Naive thymus-derived CD4-positive, alpha-beta T cell (primary cell): ENCODE results near the gene PRKCA. TPM values are rescaled to one million over a fixed set of nuclear protein-coding genes. Genes with fewer than 3 reads are reported as not detected.
"Not testable (repeated sequence)": the region's sequence is repeated elsewhere in the genome, so short reads cannot be mapped to it uniquely, and the experiment has no call there.

Experiments
- ATAC-seq: fragments of 150-1000 bp; cut with Tn5 transposase; 2 replicates; pipeline ENCODE4 v1.10.0; 2021; ENCODE audit warnings: mild to moderate bottlenecking, moderate library complexity
- CTCF ChIA-PET: fragments of 350-600 bp; sonication (Branson Sonifier 250); formaldehyde crosslinking; loops from one replicate; lab custom pipeline; 2021; ENCODE audit warnings: antibody characterized with exemption; lab: Charles Lee
- POLR2A ChIA-PET: fragments of 350-600 bp; sonication (Branson Sonifier 250); formaldehyde crosslinking; loops from one replicate; lab custom pipeline; 2021; ENCODE audit warnings: antibody characterized with exemption, inconsistent platforms; lab: Charles Lee
- DNase-seq, 9 donors: peaks; one replicate each; pipeline versions ENCODE4 v3.0.0 to v3.0.0-alpha.2; 2020 to 2022; ENCODE audit warnings: mixed read lengths in 1 of 9
- H3K27ac ChIP-seq: one replicate; pipeline ENCODE4 v1.7.0; 2013; ENCODE audit warnings: mild to moderate bottlenecking, low read depth, low read length, moderate library complexity
- H3K27me3 ChIP-seq, 2 donors: one replicate each; pipeline ENCODE4 v1.7.0; 2013; ENCODE audit warnings: low read length in 2 of 2, mild to moderate bottlenecking in 2 of 2, moderate library complexity in 2 of 2; ENCODE audit not compliant: control insufficient read depth in 2 of 2, insufficient read depth in 2 of 2
- H3K36me3 ChIP-seq, 3 experiments: 1 replicate in 2 of 3; 2 replicates in 1 of 3; pipeline ENCODE4 v1.7.0; 2013; ENCODE audit warnings: low read length in 3 of 3, mild to moderate bottlenecking in 3 of 3, moderate library complexity in 1 of 3; ENCODE audit not compliant: insufficient read depth in 3 of 3, control insufficient read depth in 2 of 3
- H3K4me1 ChIP-seq, 2 donors: one replicate each; pipeline ENCODE4 v1.7.0; 2013; ENCODE audit warnings: low read length in 2 of 2, mild to moderate bottlenecking in 2 of 2, moderate library complexity in 1 of 2; ENCODE audit not compliant: control insufficient read depth in 2 of 2, insufficient read depth in 2 of 2
- H3K4me3 ChIP-seq: 2 replicates; pipeline ENCODE4 v1.7.0; 2013; ENCODE audit warnings: mild to moderate bottlenecking, low read length
- H3K9me3 ChIP-seq, 3 experiments: 1 replicate in 2 of 3; 2 replicates in 1 of 3; pipeline ENCODE4 v1.7.0; 2013; ENCODE audit warnings: low read length in 3 of 3; ENCODE audit not compliant: control insufficient read depth in 2 of 3
- H3K27ac Mint-ChIP-seq, 9 donors: one replicate each; pipeline ENCODE4 v1.8.0; 2020 to 2022; ENCODE audit warnings: mixed read lengths in 9 of 9, mild to moderate bottlenecking in 8 of 9, moderate library complexity in 5 of 9, inconsistent platforms in 2 of 9
- H3K27me3 Mint-ChIP-seq, 5 donors: one replicate each; pipeline ENCODE4 v1.8.0; 2021 to 2022; ENCODE audit warnings: mixed read lengths in 5 of 5, mild to moderate bottlenecking in 1 of 5
- H3K36me3 Mint-ChIP-seq, 5 donors: one replicate each; pipeline ENCODE4 v1.8.0; 2020 to 2022; ENCODE audit warnings: mixed read lengths in 5 of 5, mild to moderate bottlenecking in 3 of 5, inconsistent platforms in 1 of 5
- H3K4me1 Mint-ChIP-seq, 7 donors: one replicate each; pipeline ENCODE4 v1.8.0; 2020 to 2022; ENCODE audit warnings: mixed read lengths in 7 of 7, mild to moderate bottlenecking in 3 of 7, inconsistent platforms in 1 of 7
- H3K4me3 Mint-ChIP-seq, 10 donors: one replicate each; pipeline ENCODE4 v1.8.0; 2020 to 2022; ENCODE audit warnings: mild to moderate bottlenecking in 10 of 10, mixed read lengths in 10 of 10, moderate library complexity in 6 of 10, inconsistent platforms in 2 of 10
- H3K9me3 Mint-ChIP-seq, 11 donors: one replicate each; pipeline ENCODE4 v1.8.0; 2020 to 2022; ENCODE audit warnings: mixed read lengths in 11 of 11, mild to moderate bottlenecking in 4 of 11, inconsistent platforms in 1 of 11, moderate library complexity in 1 of 11
- intact Hi-C, 2 donors: fragments of 100-400 bp; cut with micrococcal nuclease; formaldehyde crosslinking; loops; one replicate each; pipeline ENCODE4 v1.15.1; 2023
- polyA plus RNA-seq, 2 donors: library from polyadenylated mRNA; unstranded; fragments of 300-500 nt; fragmentation: Illumina TruSeq; gene quantifications; one replicate each; pipeline ENCODE4 v1.2.3, GENCODE V29; 2021
- total RNA-seq, 6 experiments: library from RNA in 5 of 6; stranded (reverse) in 5 of 6; gene quantifications; 1 replicate in 5 of 6; 2 replicates in 1 of 6; pipeline ENCODE4 v1.2.3 and lab custom pipeline; 2021 to 2026

The PRKCA gene
- 100 to 1,000 TPM in 4 of 5 experiments, 10 to 100 TPM in 1; 94.1 to 186 (median 154) TPM for total RNA-seq
- polyA plus RNA-seq, result 1 to 10 TPM; 4.1 to 4.9 TPM
- 225 reads per million, percentile 94 among the genes with 10 or more reads in this experiment for total RNA-seq (lab: John Stamatoyannopoulos, UW)

DNA sequence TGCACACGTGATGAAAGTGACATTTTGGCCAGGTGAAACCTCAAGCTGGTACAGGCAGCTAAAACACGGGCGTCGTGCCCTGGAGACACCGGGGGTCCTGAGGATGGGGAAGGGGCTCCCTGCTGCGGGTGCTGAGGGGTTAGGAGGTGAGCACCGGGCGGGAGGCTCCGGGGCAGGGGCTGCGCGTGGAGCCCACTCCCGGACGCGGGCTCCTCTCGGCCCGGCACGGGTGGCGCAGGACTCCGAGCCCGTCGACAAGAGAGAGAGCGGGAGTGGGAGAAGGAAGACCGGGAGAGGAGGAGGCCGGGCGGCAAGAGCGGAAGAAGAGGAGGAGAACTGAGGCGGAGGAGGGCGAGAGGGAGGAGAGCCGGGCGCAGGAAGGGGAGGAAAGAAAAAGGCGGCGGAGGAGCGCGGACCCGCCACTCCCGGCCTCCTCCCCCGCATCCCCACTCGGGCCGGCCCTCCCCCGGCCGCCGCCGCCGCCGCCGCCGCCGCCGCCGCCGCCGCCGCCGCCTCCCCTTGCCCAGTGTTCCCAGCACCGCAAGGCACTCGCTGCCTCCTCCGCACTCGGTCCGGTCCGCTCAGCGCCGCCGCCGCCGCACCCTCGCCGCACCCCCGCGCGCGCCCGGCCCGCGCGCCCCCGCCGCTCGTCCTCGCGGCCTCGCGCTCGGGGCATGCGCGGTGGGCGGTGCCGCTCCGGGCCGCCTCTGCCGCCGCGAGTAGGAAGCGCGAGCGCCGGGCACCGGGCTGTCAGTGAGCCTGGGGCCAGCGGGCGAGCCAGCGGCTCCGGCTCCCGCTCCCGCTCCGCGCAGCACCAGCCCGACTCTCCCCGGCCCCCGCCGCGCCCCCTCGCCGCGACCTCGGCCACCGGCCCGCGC lies at the start of gene PRKCA:
PRKCA (plus strand) TSS at position 750 of the 878 bp plus-strand sequence.
- H3K4me1 Mint-ChIP-seq, result peaks cover 29 to 69% (median 60%) of the 10 kb centered on the region in 7 donors
- ChIA-PET CTCF (interaction anchor here (0.6 to 0.7 kb wide), 2 partner anchors 37 to 115 kb away, joined by 3 read pairs; no protein-coding TSS in a partner anchor), POLR2A (interaction anchor here (0.5 to 4.6 kb wide), 13 partner anchors 8 to 313 kb away, joined by 3 to 22 read pairs (median 5); no protein-coding TSS in a partner anchor)
- H3K36me3 Mint-ChIP-seq, result peaks cover 6 to 26% (median 13%) of the 10 kb centered on the region in 5 donors
- peak within 1 kb of the TSS; percentile 61 for H3K4me3 ChIP-seq
- ATAC-seq (peak; percentile 91), DNase-seq (peak; percentile 59 to 85 (median 71))
- H3K9me3 ChIP-seq, result no peaks in the 10 kb centered on the region
- H3K27me3 Mint-ChIP-seq, result peaks cover 0 to 9% (median 0%) of the 10 kb centered on the region in 5 donors
- peaks cover 0 to 12% (median 0%) of the 10 kb centered on the region in 3 experiments for H3K36me3 ChIP-seq
- H3K27ac Mint-ChIP-seq, result peak within 1 kb of the TSS; percentile 92 to 98 (median 96)
- peaks cover 7 to 22% of the 10 kb centered on the region in 2 donors for H3K4me1 ChIP-seq
- peak within 1 kb of the TSS; percentile 75 for H3K27ac ChIP-seq
- no peaks in the 10 kb centered on the region for H3K27me3 ChIP-seq
- H3K4me3 Mint-ChIP-seq, result peak within 1 kb of the TSS; percentile 96 to 100 (median 99)
- H3K9me3 Mint-ChIP-seq, result peaks cover 0 to 3% (median 0%) of the 10 kb centered on the region in 11 donors
- intact Hi-C loops, result loop anchor here (1.0 to 5.0 kb wide), 12 partner anchors 16 to 1245 kb away; partner anchors contain the start of genes AXIN2 (in 1 of the 2), CEP112 (in 1 of the 2) and GNA13 (in 1 of the 2)

DNA sequence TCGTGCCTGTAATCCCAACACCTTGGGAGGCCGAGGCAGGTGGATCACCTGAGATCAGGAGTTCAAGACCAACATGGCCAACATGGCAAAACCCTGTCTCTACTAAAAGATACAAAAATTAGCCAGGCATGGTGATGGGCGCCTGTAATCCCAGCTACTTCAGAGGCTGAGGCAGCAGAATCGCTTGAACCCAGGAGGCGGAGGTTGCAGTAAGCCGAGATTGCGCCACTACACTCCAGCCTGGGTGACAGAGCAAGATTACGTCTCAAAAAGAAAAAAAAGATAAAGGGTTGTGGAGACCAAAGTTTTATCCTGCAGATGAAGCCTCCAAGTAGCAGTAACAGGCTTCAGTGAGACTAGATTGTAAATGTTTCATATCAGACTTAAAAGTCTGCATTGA lies 49.0 kb upstream of the PRKCA start:
- ATAC-seq, POLR2A ChIA-PET, H3K4me3 Mint-ChIP-seq, H3K27me3 Mint-ChIP-seq, H3K9me3 ChIP-seq, H3K36me3 ChIP-seq, H3K36me3 Mint-ChIP-seq, H3K27ac ChIP-seq, intact Hi-C loops, H3K4me3 ChIP-seq, H3K27me3 ChIP-seq, H3K9me3 Mint-ChIP-seq, CTCF ChIA-PET, DNase-seq: not testable (repeated sequence)
- Mint-ChIP-seq H3K27ac (peak overlapping the region in 1 of 9 donors; percentile 63), H3K4me1 (peaks cover 8 to 35% (median 27%) of the 10 kb centered on the region in 7 donors)
- H3K4me1 ChIP-seq, result peaks cover 5 to 17% of the 10 kb centered on the region in 2 donors

GRCh38 chr17:66255112-66255511 lies 47.3 kb upstream of the PRKCA start:
- no peaks in the 10 kb centered on the region for H3K27me3 Mint-ChIP-seq
- Histone ChIP-seq H3K27me3 (no peaks in the 10 kb centered on the region), H3K9me3 (no peaks in the 10 kb centered on the region), H3K36me3 (no peaks in the 10 kb centered on the region), H3K4me1 (peaks cover 5 to 17% of the 10 kb centered on the region in 2 donors), H3K4me3 (peak overlapping the region; percentile 1), H3K27ac (peak overlapping the region; percentile 52)
- H3K36me3 Mint-ChIP-seq, result no peaks in the 10 kb centered on the region
- ATAC-seq, result peak; percentile 92
- H3K27ac Mint-ChIP-seq, result peak overlapping the region; percentile 44 to 93 (median 89)
- intact Hi-C loops, result loop anchor here (1.0 to 5.0 kb wide), 15 partner anchors 28 to 652 kb away; partner anchors contain the start of gene PRKCA (in 2 of the 2)
- H3K4me1 Mint-ChIP-seq, result peaks cover 8 to 34% (median 24%) of the 10 kb centered on the region in 7 donors
- DNase-seq, result peak in 7 of 9 donors; percentile 60 to 80 (median 73)
- H3K9me3 Mint-ChIP-seq, result no peaks in the 10 kb centered on the region
- peak overlapping the region; percentile 30 to 80 (median 65) for H3K4me3 Mint-ChIP-seq
- POLR2A ChIA-PET, result interaction anchor here (0.6 to 1.8 kb wide), 4 partner anchors 76 to 177 kb away, joined by 3 to 5 read pairs (median 4); no protein-coding TSS in a partner anchor
- CTCF ChIA-PET, result interaction anchor here (0.7 to 2.4 kb wide), 14 partner anchors 9 to 968 kb away, joined by 3 to 20 read pairs (median 5); no protein-coding TSS in a partner anchor

DNA sequence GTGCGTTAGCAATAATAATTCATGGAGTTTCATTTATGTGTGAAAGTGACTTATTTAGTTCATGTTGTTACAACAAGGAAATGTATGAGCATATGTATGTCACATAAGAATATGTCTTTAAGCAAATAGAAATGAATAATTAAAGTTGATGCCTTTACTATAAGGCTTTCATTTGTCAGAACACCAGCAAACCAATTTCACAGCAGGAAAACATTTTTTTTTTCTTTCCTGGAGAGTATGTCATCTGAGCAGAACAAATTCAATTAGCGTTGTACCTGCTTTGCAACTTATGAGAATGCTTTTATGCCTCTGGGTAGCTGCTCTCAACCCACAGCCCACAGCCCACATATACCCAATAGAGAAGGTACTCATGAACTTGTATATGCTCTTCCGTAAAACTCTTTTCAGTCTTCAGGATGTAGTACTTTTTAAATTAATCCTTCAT lies 46.9 kb upstream of the PRKCA start:
- Histone ChIP-seq H3K4me1 (peaks cover 5 to 17% of the 10 kb centered on the region in 2 donors), H3K9me3 (no peaks in the 10 kb centered on the region), H3K27me3 (no peaks in the 10 kb centered on the region), H3K4me3 (peak overlapping the region; percentile 1), H3K36me3 (no peaks in the 10 kb centered on the region), H3K27ac (peak overlapping the region; percentile 52)
- Mint-ChIP-seq H3K36me3 (no peaks in the 10 kb centered on the region), H3K4me1 (peaks cover 8 to 35% (median 25%) of the 10 kb centered on the region in 7 donors), H3K9me3 (no peaks in the 10 kb centered on the region), H3K27ac (peak overlapping the region; percentile 44 to 93 (median 89)), H3K27me3 (no peaks in the 10 kb centered on the region), H3K4me3 (peak overlapping the region; percentile 30 to 80 (median 65))
- DNase-seq (peak in 7 of 9 donors; percentile 24 to 61 (median 37)), ATAC-seq (peak; percentile 73)
- intact Hi-C loops, result loop anchor here (1.0 to 5.0 kb wide), 15 partner anchors 27 to 652 kb away; partner anchors contain the start of gene PRKCA (in 2 of the 2)
- CTCF ChIA-PET, result interaction anchor here (0.7 to 2.4 kb wide), 17 partner anchors 10 to 438 kb away, joined by 3 to 20 read pairs (median 4); no protein-coding TSS in a partner anchor
- POLR2A ChIA-PET, result interaction anchor here (0.6 to 1.8 kb wide), 9 partner anchors 9 to 1751 kb away, joined by 3 to 5 read pairs (median 3); no protein-coding TSS in a partner anchor

GRCh38 chr17:66260275-66260674 lies 42.1 kb upstream of the PRKCA start:
- ATAC-seq (no peak), DNase-seq (no peak)
- peaks cover 0 to 4% (median 0%) of the 10 kb centered on the region in 5 donors for H3K36me3 Mint-ChIP-seq
- no peak overlapping the region for H3K4me3 Mint-ChIP-seq
- peak overlapping the region in 1 of 9 donors; percentile 15 for H3K27ac Mint-ChIP-seq
- H3K27ac ChIP-seq, result no peak overlapping the region
- CTCF ChIA-PET, result interaction anchor here (0.6 to 1.2 kb wide), 2 partner anchors 54 to 132 kb away, joined by 4 read pairs; no protein-coding TSS in a partner anchor
- peaks cover 0 to 13% (median 0%) of the 10 kb centered on the region in 5 donors for H3K27me3 Mint-ChIP-seq
- peaks cover 0 to 9% (median 4%) of the 10 kb centered on the region in 11 donors for H3K9me3 Mint-ChIP-seq
- intact Hi-C loops, result no loop called here
- H3K4me1 ChIP-seq, result peaks cover 5 to 11% of the 10 kb centered on the region in 2 donors
- POLR2A ChIA-PET, result interaction anchor here (0.7 to 1.1 kb wide), 2 partner anchors 25 to 40 kb away, joined by 3 read pairs; no protein-coding TSS in a partner anchor
- H3K9me3 ChIP-seq, result no peaks in the 10 kb centered on the region
- H3K27me3 ChIP-seq, result no peaks in the 10 kb centered on the region
- H3K4me3 ChIP-seq, result no peak overlapping the region
- H3K4me1 Mint-ChIP-seq, result peaks cover 9 to 27% (median 18%) of the 10 kb centered on the region in 7 donors
- H3K36me3 ChIP-seq, result no peaks in the 10 kb centered on the region
